Measurements from ENCODE around the gene CD72.

GRCh38 chr9:35666549-35666948, 48.3 kb upstream of the CD72 start:
- TF ChIP-seq CTCF (conservative IDR thresholded peaks at IDR 0.05 in 1 of 2, IDR thresholded peaks at IDR 0.05 in 1 of 2; ENCODE audit: low read depth in 1 of 2, low read length in 2 of 2) (no peak), EZH2 (IDR thresholded peaks at IDR 0.05; ENCODE audit: low read length, missing control alignments) (no peak)
